Thyroid gland (tissue), 4 donors: ENCODE measurements around the gene TMEM116.

Experiments
- CTCF ChIP-seq, 6 experiments: fragments of 200-600 bp in 3 of 6; fragments of 450-650 bp in 3 of 6; sonication (generic) in 3 of 6; IDR thresholded peaks; one replicate each; pipeline ENCODE4 v1.5.1; 2016 to 2019; ENCODE audit warnings: antibody characterized with exemption in 6 of 6, mild to moderate bottlenecking in 2 of 6, inconsistent platforms in 1 of 6, moderate library complexity in 1 of 6
- POLR2A ChIP-seq, 2 donors: fragments of 450-650 bp; IDR thresholded peaks; one replicate each; pipeline ENCODE4 v1.6.1; 2017; ENCODE audit warnings: antibody characterized with exemption in 2 of 2, mild to moderate bottlenecking in 2 of 2, moderate library complexity in 1 of 2

- no peak for TF ChIP-seq CTCF (IDR thresholded peaks at IDR 0.05)
- TF ChIP-seq POLR2A (IDR thresholded peaks at IDR 0.05) = no peak
Measured at GRCh38 chr12:111971800-111972199, 41.2 kb downstream of the TMEM116 start.
